K562 (cell line): ENCODE data around the gene DHDH.
A peak's percentile ranks its signal among the peaks of the same experiment; 100 is the strongest.

Experiments used
- CTCF ChIP-seq, 3 experiments: IDR thresholded peaks in 2 of 3; conservative IDR thresholded peaks in 1 of 3; 2 replicates each; pipeline ENCODE4 v1.5.1; 2011 to 2012; ENCODE audit warnings: low read length in 3 of 3, mild to moderate bottlenecking in 3 of 3, control low read depth in 2 of 3, improper control_type of control experiment in 1 of 3, inconsistent platforms in 1 of 3, low read depth in 1 of 3, mixed read lengths in 1 of 3, moderate library complexity in 1 of 3; ENCODE audit not compliant: insufficient read depth in 2 of 3
- FOXP1 ChIP-seq: sonication (generic); formaldehyde crosslinking; IDR thresholded peaks from 2 replicates; pipeline ENCODE4 v1.8.0; 2022; ENCODE audit warnings: mild to moderate bottlenecking, missing genetic modification reagents
- KLF1 ChIP-seq: fragments of 450-650 bp; IDR thresholded peaks from 2 replicates; pipeline ENCODE4 v1.6.1; 2016; ENCODE audit warnings: missing genetic modification characterization, missing compliant biosample characterization
- TEAD4 ChIP-seq, 2 experiments: sonication (generic) in 1 of 2; formaldehyde crosslinking in 1 of 2; IDR thresholded peaks; 2 replicates each; pipeline versions ENCODE4 v1.6.1 to v1.8.0; 2012 to 2022; ENCODE audit warnings: borderline replicate concordance in 1 of 2, inconsistent platforms in 1 of 2, low read length in 1 of 2, mild to moderate bottlenecking in 1 of 2, missing genetic modification reagents in 1 of 2
- ZFP91 ChIP-seq: sonication (generic); formaldehyde crosslinking; IDR thresholded peaks from 2 replicates; pipeline ENCODE4 v1.8.0; 2022; ENCODE audit warnings: mild to moderate bottlenecking, missing genetic modification reagents
- ZNF431 ChIP-seq: sonication (generic); formaldehyde crosslinking; IDR thresholded peaks from 2 replicates; pipeline ENCODE4 v1.8.0; 2022; ENCODE audit warnings: mild to moderate bottlenecking, missing genetic modification reagents
- ZNF449 ChIP-seq: fragments of 250-450 bp; sonication (Bioruptor Pico); IDR thresholded peaks from 2 replicates; pipeline ENCODE4 v1.8.0; 2022; ENCODE audit warnings: moderate library complexity, mild to moderate bottlenecking, inconsistent platforms

GRCh38 chr19:48963371-48964204 is 30.1 kb downstream of the DHDH start:
- TF ChIP-seq FOXP1 (CRISPR knock-in tag) (peak; percentile 75; the same call in 1 of the 2 replicates), KLF1 (no peak; the same call in 1 of the 2 replicates), TEAD4 (IDR thresholded peaks at IDR 0.05; ENCODE audit: low read length) (peak; percentile 52), TEAD4 (CRISPR knock-in tag; IDR thresholded peaks at IDR 0.05; ENCODE audit: borderline replicate concordance) (no peak), ZNF431 (CRISPR knock-in tag) (0 out of 2 replicates have a peak, but pooled peaks have one; percentile 29), ZNF449 (CRISPR knock-in tag) (no peak; the same call in 1 of the 2 replicates), CTCF (IDR thresholded peaks at IDR 0.05 in 2 of 3, conservative IDR thresholded peaks at IDR 0.05 in 1 of 3; ENCODE audit: insufficient read depth in 2 of 3, low read depth in 1 of 3, low read length in 3 of 3) (peak in 1 of 3 experiments; percentile 4; a peak in 2 of 6 replicates), ZFP91 (CRISPR knock-in tag) (no peak)
